CD8-positive, alpha-beta memory T cell (primary cell): Measurements from ENCODE around the gene CPLX3. TPM values are rescaled to one million over a fixed set of nuclear protein-coding genes. Genes with fewer than 3 reads are reported as not detected.

Experiments used
- CTCF ChIA-PET: fragments of 350-600 bp; sonication (Branson Sonifier 250); formaldehyde crosslinking; loops from one replicate; lab custom pipeline; 2021; ENCODE audit warnings: antibody characterized with exemption; lab: Charles Lee
- POLR2A ChIA-PET: fragments of 350-600 bp; sonication (Branson Sonifier 250); formaldehyde crosslinking; loops from one replicate; lab custom pipeline; 2021; ENCODE audit warnings: antibody characterized with exemption; lab: Charles Lee
- DNase-seq, 5 donors: peaks; one replicate each; pipeline versions ENCODE4 v3.0.0 to v3.0.0-alpha.2; 2020 to 2022; ENCODE audit warnings: mixed read lengths in 1 of 5
- H3K27ac ChIP-seq: one replicate; pipeline ENCODE4 v1.7.0; 2013; ENCODE audit warnings: low read depth, mild to moderate bottlenecking, low read length, moderate library complexity
- H3K27me3 ChIP-seq: 2 replicates; pipeline ENCODE4 v1.7.0; 2013; ENCODE audit warnings: low read length, mild to moderate bottlenecking; ENCODE audit not compliant: insufficient read depth, poor library complexity, severe bottlenecking
- H3K36me3 ChIP-seq: 2 replicates; pipeline ENCODE4 v1.7.0; 2013; ENCODE audit warnings: mild to moderate bottlenecking, low read length, moderate library complexity; ENCODE audit not compliant: insufficient read depth
- H3K4me1 ChIP-seq: 2 replicates; pipeline ENCODE4 v1.7.0; 2013; ENCODE audit warnings: mild to moderate bottlenecking, low read length, moderate library complexity; ENCODE audit not compliant: insufficient read depth
- H3K4me3 ChIP-seq: 2 replicates; pipeline ENCODE4 v1.7.0; 2013; ENCODE audit warnings: mild to moderate bottlenecking, low read length
- H3K9me3 ChIP-seq: 2 replicates; pipeline ENCODE4 v1.7.0; 2013; ENCODE audit warnings: mild to moderate bottlenecking, low read length
- H3K27ac Mint-ChIP-seq, 8 donors: one replicate each; pipeline ENCODE4 v1.8.0; 2020 to 2021; ENCODE audit warnings: mixed read lengths in 8 of 8, mild to moderate bottlenecking in 6 of 8, inconsistent platforms in 3 of 8, moderate library complexity in 3 of 8
- H3K27me3 Mint-ChIP-seq, 2 donors: one replicate each; pipeline ENCODE4 v1.8.0; 2020 to 2021; ENCODE audit warnings: mixed read lengths in 2 of 2, mild to moderate bottlenecking in 1 of 2, moderate library complexity in 1 of 2
- H3K36me3 Mint-ChIP-seq, 3 donors: one replicate each; pipeline ENCODE4 v1.8.0; 2020 to 2021; ENCODE audit warnings: mixed read lengths in 3 of 3, inconsistent platforms in 1 of 3, mild to moderate bottlenecking in 1 of 3
- H3K4me1 Mint-ChIP-seq, 3 donors: one replicate each; pipeline ENCODE4 v1.8.0; 2020 to 2021; ENCODE audit warnings: mixed read lengths in 3 of 3, inconsistent platforms in 1 of 3, mild to moderate bottlenecking in 1 of 3
- H3K4me3 Mint-ChIP-seq, 7 donors: one replicate each; pipeline ENCODE4 v1.8.0; 2020 to 2021; ENCODE audit warnings: mixed read lengths in 7 of 7, mild to moderate bottlenecking in 6 of 7, moderate library complexity in 4 of 7, inconsistent platforms in 2 of 7
- H3K9me3 Mint-ChIP-seq, 5 donors: one replicate each; pipeline ENCODE4 v1.8.0; 2020 to 2022; ENCODE audit warnings: mixed read lengths in 5 of 5, mild to moderate bottlenecking in 3 of 5, moderate library complexity in 2 of 5, inconsistent platforms in 1 of 5
- polyA plus RNA-seq: library from polyadenylated mRNA; unstranded; fragments of 300-500 nt; fragmentation: Illumina TruSeq; gene quantifications from one replicate; pipeline ENCODE4 v1.2.3, GENCODE V29; 2021
- total RNA-seq, 2 experiments: library from RNA; stranded (reverse); gene quantifications; one replicate each; pipeline ENCODE4 v1.2.3, GENCODE V29; 2021

CPLX3 gene
- not detected for total RNA-seq
- polyA plus RNA-seq: not detected

GRCh38 chr15:74826364-74826819, at the start of gene CPLX3:
TSS of gene CPLX3 (plus strand) at chr15:74826627. CDS start at chr15:74826704, 77 bp downstream.
- Histone ChIP-seq H3K4me1 (no peaks in the 10 kb centered on the region), H3K36me3 (no peaks in the 10 kb centered on the region), H3K9me3 (no peaks in the 10 kb centered on the region), H3K27me3 (peaks cover 15% of the 10 kb centered on the region), H3K27ac (no peak within 1 kb of the TSS), H3K4me3 (no peak within 1 kb of the TSS)
- Mint-ChIP-seq H3K27me3 (peaks cover 18 to 33% of the 10 kb centered on the region in 2 donors), H3K4me1 (peaks cover 0 to 7% (median 1%) of the 10 kb centered on the region in 3 donors), H3K9me3 (no peaks in the 10 kb centered on the region), H3K36me3 (peaks cover 0 to 1% (median 0%) of the 10 kb centered on the region in 3 donors), H3K27ac (no peak within 1 kb of the TSS), H3K4me3 (no peak within 1 kb of the TSS)
- CTCF ChIA-PET: interaction anchor here (0.8 to 2.6 kb wide), 8 partner anchors 11 to 75 kb away, joined by 3 to 12 read pairs (median 6); no protein-coding TSS in a partner anchor
- DNase-seq: peak; percentile 28 to 62 (median 44)
- POLR2A ChIA-PET: no interaction called here

GRCh38 chr15:74776821-74777768, 49.3 kb upstream of the CPLX3 start:
- no peaks in the 10 kb centered on the region for H3K36me3 ChIP-seq
- peak overlapping the region; percentile 49 to 89 (median 82) for H3K4me3 Mint-ChIP-seq
- peaks cover 0 to 4% (median 0%) of the 10 kb centered on the region in 3 donors for H3K36me3 Mint-ChIP-seq
- no peaks in the 10 kb centered on the region for H3K9me3 ChIP-seq
- ChIA-PET POLR2A (interaction anchor here (0.7 to 2.3 kb wide), 12 partner anchors 10 to 162 kb away, joined by 3 to 31 read pairs (median 4); partner anchors contain the start of genes CLK3 and FAM219B), CTCF (interaction anchor here (0.9 to 18.5 kb wide), 13 partner anchors 7 to 252 kb away, joined by 3 to 1086 read pairs (median 6); no protein-coding TSS in a partner anchor)
- H3K4me3 ChIP-seq: peak overlapping the region; percentile 36
- peak overlapping the region; percentile 22 for H3K27ac ChIP-seq
- H3K27me3 ChIP-seq: no peaks in the 10 kb centered on the region
- H3K9me3 Mint-ChIP-seq: no peaks in the 10 kb centered on the region
- peak; percentile 39 to 74 (median 71) for DNase-seq
- H3K27ac Mint-ChIP-seq: peak overlapping the region; percentile 86 to 99 (median 99)
- H3K4me1 ChIP-seq: peaks cover 72% of the 10 kb centered on the region
- peaks cover 58 to 79% (median 78%) of the 10 kb centered on the region in 3 donors for H3K4me1 Mint-ChIP-seq
- H3K27me3 Mint-ChIP-seq: peaks cover 0 to 1% of the 10 kb centered on the region in 2 donors

- peaks cover 72% of the 10 kb centered on the region for H3K4me1 ChIP-seq
- Mint-ChIP-seq H3K27ac (peak overlapping the region; percentile 86 to 99 (median 99)), H3K4me1 (peaks cover 59 to 78% (median 77%) of the 10 kb centered on the region in 3 donors), H3K4me3 (peak overlapping the region; percentile 49 to 89 (median 82)), H3K36me3 (peaks cover 0 to 8% (median 0%) of the 10 kb centered on the region in 3 donors), H3K27me3 (peaks cover 0 to 1% of the 10 kb centered on the region in 2 donors), H3K9me3 (no peaks in the 10 kb centered on the region)
- H3K27me3 ChIP-seq: no peaks in the 10 kb centered on the region
- POLR2A ChIA-PET: interaction anchor here (1.0 to 2.3 kb wide), 11 partner anchors 9 to 163 kb away, joined by 3 to 31 read pairs (median 4); partner anchors contain the start of genes CLK3 and FAM219B
- no peaks in the 10 kb centered on the region for H3K9me3 ChIP-seq
- DNase-seq: no peak
- peak overlapping the region; percentile 36 for H3K4me3 ChIP-seq
- no peaks in the 10 kb centered on the region for H3K36me3 ChIP-seq
- CTCF ChIA-PET: interaction anchor here (0.9 to 18.5 kb wide), 14 partner anchors 8 to 252 kb away, joined by 3 to 1086 read pairs (median 6); no protein-coding TSS in a partner anchor
- no peak overlapping the region for H3K27ac ChIP-seq
Observed at GRCh38 chr15:74777769-74778598, 48.4 kb upstream of the CPLX3 start.

GRCh38 chr15:74778599-74778970, 47.8 kb upstream of the CPLX3 start:
- CTCF ChIA-PET: interaction anchor here (1.1 to 18.5 kb wide), 9 partner anchors 8 to 251 kb away, joined by 3 to 1086 read pairs (median 11); no protein-coding TSS in a partner anchor
- no peaks in the 10 kb centered on the region for H3K27me3 ChIP-seq
- peaks cover 0 to 3% of the 10 kb centered on the region in 2 donors for H3K27me3 Mint-ChIP-seq

GRCh38 chr15:74779162-74779648, 47.2 kb upstream of the CPLX3 start:
- H3K4me1 Mint-ChIP-seq: peaks cover 64 to 80% (median 69%) of the 10 kb centered on the region in 3 donors
- H3K27ac Mint-ChIP-seq: peak overlapping the region; percentile 86 to 99 (median 98)
- Histone ChIP-seq H3K27ac (no peak overlapping the region), H3K36me3 (no peaks in the 10 kb centered on the region), H3K9me3 (no peaks in the 10 kb centered on the region), H3K4me3 (no peak overlapping the region), H3K27me3 (no peaks in the 10 kb centered on the region), H3K4me1 (peaks cover 66% of the 10 kb centered on the region)
- DNase-seq: peak in 1 of 5 donors; percentile 17
- ChIA-PET CTCF (interaction anchor here (1.1 to 18.5 kb wide), 7 partner anchors 9 to 171 kb away, joined by 4 to 1086 read pairs (median 19); no protein-coding TSS in a partner anchor), POLR2A (interaction anchor here (2.3 to 6.4 kb wide), 2 partner anchors 9 to 13 kb away, joined by 12 to 89 read pairs; no protein-coding TSS in a partner anchor)
- peaks cover 0 to 3% of the 10 kb centered on the region in 2 donors for H3K27me3 Mint-ChIP-seq
- peak overlapping the region; percentile 64 to 97 (median 82) for H3K4me3 Mint-ChIP-seq
- H3K36me3 Mint-ChIP-seq: peaks cover 0 to 20% (median 0%) of the 10 kb centered on the region in 3 donors
- no peaks in the 10 kb centered on the region for H3K9me3 Mint-ChIP-seq

More at GRCh38 chr15:74778599-74778970, 47.8 kb upstream of the CPLX3 start:
- Mint-ChIP-seq H3K4me3 (peak overlapping the region; percentile 64 to 89 (median 82)), H3K36me3 (peaks cover 0 to 14% (median 0%) of the 10 kb centered on the region in 3 donors), H3K9me3 (no peaks in the 10 kb centered on the region), H3K27ac (peak overlapping the region; percentile 86 to 99 (median 98)), H3K4me1 (peaks cover 63 to 80% (median 75%) of the 10 kb centered on the region in 3 donors)
- H3K9me3 ChIP-seq: no peaks in the 10 kb centered on the region
- no peak overlapping the region for H3K27ac ChIP-seq
- no peak overlapping the region for H3K4me3 ChIP-seq
- no peaks in the 10 kb centered on the region for H3K36me3 ChIP-seq
- no peak for DNase-seq
- POLR2A ChIA-PET: interaction anchor here (2.3 to 6.4 kb wide), 2 partner anchors 9 to 14 kb away, joined by 12 to 89 read pairs; no protein-coding TSS in a partner anchor
- peaks cover 67% of the 10 kb centered on the region for H3K4me1 ChIP-seq

- Mint-ChIP-seq H3K27ac (peak overlapping the region; percentile 86 to 100 (median 96)), H3K36me3 (peaks cover 0 to 28% (median 2%) of the 10 kb centered on the region in 3 donors), H3K27me3 (peaks cover 0 to 5% of the 10 kb centered on the region in 2 donors), H3K4me3 (peak overlapping the region; percentile 80 to 98 (median 95)), H3K4me1 (peaks cover 72 to 82% (median 74%) of the 10 kb centered on the region in 3 donors), H3K9me3 (no peaks in the 10 kb centered on the region)
- POLR2A ChIA-PET: interaction anchor here (0.5 to 6.4 kb wide), 11 partner anchors 7 to 192 kb away, joined by 3 to 89 read pairs (median 5); no protein-coding TSS in a partner anchor
- DNase-seq: peak in 4 of 5 donors; percentile 37 to 73 (median 48)
- peak overlapping the region; percentile 66 for H3K27ac ChIP-seq
- no peaks in the 10 kb centered on the region for H3K27me3 ChIP-seq
- H3K4me1 ChIP-seq: peaks cover 66% of the 10 kb centered on the region
- no peaks in the 10 kb centered on the region for H3K9me3 ChIP-seq
- CTCF ChIA-PET: interaction anchor here (0.8 to 18.5 kb wide), 10 partner anchors 11 to 421 kb away, joined by 3 to 1086 read pairs (median 17); partner anchors contain the start of genes C15orf39 and FAM219B
- H3K4me3 ChIP-seq: peak overlapping the region; percentile 81
- H3K36me3 ChIP-seq: no peaks in the 10 kb centered on the region
Observed at GRCh38 chr15:74780523-74781430, 45.6 kb upstream of the CPLX3 start.
